HG02884 (cell line): ENCODE data around the gene MPZL1.

Source experiments
- ATAC-seq: cut with Tn5 transposase; IDR thresholded peaks from one replicate; pipeline ENCODE4 v1.9.1; 2021; ENCODE audit warnings: mild to moderate bottlenecking, moderate library complexity; ENCODE audit not compliant: unreplicated experiment

MPZL1 gene

GRCh38 chr1:167721617-167722151 lies at the start of gene MPZL1:
Gene MPZL1 (plus strand): TSS chr1:167721982. CDS start chr1:167722152, 170 bp downstream.
- peak; percentile 92 for ATAC-seq

GRCh38 chr1:167672831-167673230 lies 49.0 kb upstream of the MPZL1 start:
- no peak for ATAC-seq

- ATAC-seq = no peak
Measured at GRCh38 chr1:167673265-167673664, 48.5 kb upstream of the MPZL1 start.

- no peak for ATAC-seq
Measured at GRCh38 chr1:167674156-167674555, 47.6 kb upstream of the MPZL1 start.

- no peak for ATAC-seq
Measured at GRCh38 chr1:167675440-167675839, 46.3 kb upstream of the MPZL1 start.

- ATAC-seq = peak; percentile 49
Measured at GRCh38 chr1:167676205-167676915, 45.4 kb upstream of the MPZL1 start.

GRCh38 chr1:167676916-167677848 lies 44.6 kb upstream of the MPZL1 start:
- no peak for ATAC-seq

GRCh38 chr1:167678422-167678821 lies 43.4 kb upstream of the MPZL1 start:
- no peak for ATAC-seq

GRCh38 chr1:167678838-167679237 lies 42.9 kb upstream of the MPZL1 start:
- no peak for ATAC-seq

- no peak for ATAC-seq
Measured at GRCh38 chr1:167679714-167680113, 42.1 kb upstream of the MPZL1 start.

GRCh38 chr1:167681024-167681423 lies 40.8 kb upstream of the MPZL1 start:
- ATAC-seq = no peak

GRCh38 chr1:167681451-167682098 lies 40.2 kb upstream of the MPZL1 start:
- ATAC-seq = no peak

GRCh38 chr1:167683226-167683625 lies 38.6 kb upstream of the MPZL1 start:
- ATAC-seq = no peak

- ATAC-seq = no peak
Measured at GRCh38 chr1:167683641-167684502, 37.9 kb upstream of the MPZL1 start.

GRCh38 chr1:167685844-167686243 lies 35.9 kb upstream of the MPZL1 start:
- no peak for ATAC-seq

- ATAC-seq = no peak
Measured at GRCh38 chr1:167687919-167688519, 33.8 kb upstream of the MPZL1 start.

- ATAC-seq = no peak
Measured at GRCh38 chr1:167689567-167689920, 32.2 kb upstream of the MPZL1 start.

- no peak for ATAC-seq
Measured at GRCh38 chr1:167690053-167690452, 31.7 kb upstream of the MPZL1 start.

GRCh38 chr1:167693425-167694045 lies 28.2 kb upstream of the MPZL1 start:
- ATAC-seq = no peak
